Natural killer cell (primary cell): ENCODE data around the gene PSMD8. TPM values are rescaled to one million over a fixed set of nuclear protein-coding genes. Genes with fewer than 3 reads are reported as not detected.

ENCODE experiments used
- ATAC-seq, 3 donors: fragments of 150-1000 bp in 2 of 3; fragments of 200-7000 bp in 1 of 3; cut with Tn5 transposase; 1 replicate in 1 of 3; 2 replicates in 2 of 3; pipeline ENCODE4 v1.10.0; 2021; ENCODE audit warnings: mild to moderate bottlenecking in 2 of 3, moderate library complexity in 2 of 3
- DNase-seq, 2 donors: peaks; one replicate each; pipeline versions ENCODE4 v3.0.0 to v3.0.0-alpha.2; 2013 to 2021; ENCODE audit warnings: mixed read lengths in 1 of 2
- H3K27ac ChIP-seq: one replicate; pipeline ENCODE4 v1.5.1; 2013; ENCODE audit warnings: mild to moderate bottlenecking, low read length
- H3K27me3 ChIP-seq: one replicate; pipeline ENCODE4 v1.6.1; 2013; ENCODE audit warnings: low read length; ENCODE audit not compliant: control insufficient read depth, insufficient read depth
- H3K36me3 ChIP-seq: one replicate; pipeline ENCODE4 v1.6.1; 2013; ENCODE audit warnings: low read length; ENCODE audit not compliant: control insufficient read depth, insufficient read depth
- H3K4me1 ChIP-seq: one replicate; pipeline ENCODE4 v1.6.1; 2013; ENCODE audit warnings: low read length; ENCODE audit not compliant: control insufficient read depth, insufficient read depth
- H3K4me3 ChIP-seq: one replicate; pipeline ENCODE4 v1.5.1; 2013; ENCODE audit warnings: low read length
- H3K9me3 ChIP-seq: one replicate; pipeline ENCODE4 v1.6.1; 2013; ENCODE audit warnings: low read length; ENCODE audit not compliant: control insufficient read depth, insufficient read depth
- H3K27ac Mint-ChIP-seq, 2 donors: one replicate each; pipeline ENCODE4 v1.8.0; 2022; ENCODE audit warnings: mild to moderate bottlenecking in 2 of 2, mixed read lengths in 2 of 2, moderate library complexity in 1 of 2
- H3K27me3 Mint-ChIP-seq, 2 donors: one replicate each; pipeline ENCODE4 v1.8.0; 2022; ENCODE audit warnings: low read depth in 2 of 2, mixed read lengths in 2 of 2
- H3K36me3 Mint-ChIP-seq: one replicate; pipeline ENCODE4 v1.8.0; 2022; ENCODE audit warnings: mixed read lengths
- H3K4me1 Mint-ChIP-seq, 2 donors: one replicate each; pipeline ENCODE4 v1.8.0; 2022; ENCODE audit warnings: mixed read lengths in 2 of 2
- H3K4me3 Mint-ChIP-seq: one replicate; pipeline ENCODE4 v1.8.0; 2022; ENCODE audit warnings: mild to moderate bottlenecking, moderate library complexity, mixed read lengths
- H3K9me3 Mint-ChIP-seq, 2 donors: one replicate each; pipeline ENCODE4 v1.8.0; 2022; ENCODE audit warnings: mixed read lengths in 2 of 2
- WGBS: methylation state at CpG from one replicate; pipeline ENCODE4 v1.1.7; 2013; ENCODE audit warnings: missing lambda C conversion rate; ENCODE audit not compliant: insufficient coverage; 5-methylcytosine and 5-hydroxymethylcytosine counted together
- intact Hi-C: fragments of 100-400 bp; cut with micrococcal nuclease; formaldehyde crosslinking; loops from one replicate; pipeline ENCODE4 v1.14.2; 2022
- total RNA-seq, 4 donors: library from RNA; stranded (reverse); fragments of 120-200 nt in 1 of 4; gene quantifications; one replicate each; pipeline versions ENCODE4 v1.2.3 to v1.2.4, GENCODE V29; 2013 to 2022
- TF ChIP-seq, protein P1 (sequence below): fragments of 200-600 bp; IDR thresholded peaks from one replicate; pipeline ENCODE4 v1.8.0; 2022; ENCODE audit warnings: antibody characterized with exemption

PSMD8 gene
- total RNA-seq, 3 donors from 2014 or later (not counting 1 experiment from before 2014, with no cell fraction given) = 109 to 115 (median 109) TPM

DNA sequence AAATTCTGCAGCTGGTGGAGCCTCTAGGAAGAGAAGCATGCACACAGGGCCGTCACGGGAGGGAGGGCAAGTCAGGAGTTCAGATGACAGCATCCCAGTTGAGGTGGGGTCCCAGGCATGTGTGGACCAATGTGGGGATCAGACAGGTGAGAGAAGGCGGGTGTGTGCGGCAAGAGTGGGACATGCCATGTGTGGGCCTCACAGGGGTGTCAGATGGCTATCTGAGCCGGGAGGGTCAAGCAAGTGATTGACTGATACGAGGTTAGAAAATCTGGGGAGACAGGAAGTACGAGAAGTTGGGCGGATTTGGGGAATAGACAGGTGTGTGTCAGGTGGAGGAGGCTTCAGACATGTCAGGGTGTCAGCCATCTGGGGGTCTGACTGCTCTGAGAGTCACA is 42.8 kb downstream of the PSMD8 start:
- no peak for ATAC-seq
- Histone ChIP-seq H3K27me3 (no peaks in the 10 kb centered on the region), H3K4me3 (no peak overlapping the region), H3K27ac (peak overlapping the region; percentile 8), H3K4me1 (peaks cover 16% of the 10 kb centered on the region), H3K36me3 (no peaks in the 10 kb centered on the region), H3K9me3 (no peaks in the 10 kb centered on the region)
- H3K27me3 Mint-ChIP-seq = peaks cover 0 to 9% of the 10 kb centered on the region in 2 donors
- H3K4me3 Mint-ChIP-seq = peak overlapping the region; percentile 85
- no peaks in the 10 kb centered on the region for H3K36me3 Mint-ChIP-seq
- no peak for DNase-seq
- peaks cover 12 to 17% of the 10 kb centered on the region in 2 donors for H3K4me1 Mint-ChIP-seq
- peak overlapping the region; percentile 22 to 87 for H3K27ac Mint-ChIP-seq
- intact Hi-C loops = no loop called here
- H3K9me3 Mint-ChIP-seq = no peaks in the 10 kb centered on the region
- 85% methylated on average over 8 of the region's 8 CpGs for WGBS
- TF ChIP-seq, protein P1, sequence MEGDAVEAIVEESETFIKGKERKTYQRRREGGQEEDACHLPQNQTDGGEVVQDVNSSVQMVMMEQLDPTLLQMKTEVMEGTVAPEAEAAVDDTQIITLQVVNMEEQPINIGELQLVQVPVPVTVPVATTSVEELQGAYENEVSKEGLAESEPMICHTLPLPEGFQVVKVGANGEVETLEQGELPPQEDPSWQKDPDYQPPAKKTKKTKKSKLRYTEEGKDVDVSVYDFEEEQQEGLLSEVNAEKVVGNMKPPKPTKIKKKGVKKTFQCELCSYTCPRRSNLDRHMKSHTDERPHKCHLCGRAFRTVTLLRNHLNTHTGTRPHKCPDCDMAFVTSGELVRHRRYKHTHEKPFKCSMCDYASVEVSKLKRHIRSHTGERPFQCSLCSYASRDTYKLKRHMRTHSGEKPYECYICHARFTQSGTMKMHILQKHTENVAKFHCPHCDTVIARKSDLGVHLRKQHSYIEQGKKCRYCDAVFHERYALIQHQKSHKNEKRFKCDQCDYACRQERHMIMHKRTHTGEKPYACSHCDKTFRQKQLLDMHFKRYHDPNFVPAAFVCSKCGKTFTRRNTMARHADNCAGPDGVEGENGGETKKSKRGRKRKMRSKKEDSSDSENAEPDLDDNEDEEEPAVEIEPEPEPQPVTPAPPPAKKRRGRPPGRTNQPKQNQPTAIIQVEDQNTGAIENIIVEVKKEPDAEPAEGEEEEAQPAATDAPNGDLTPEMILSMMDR = no peak

DNA sequence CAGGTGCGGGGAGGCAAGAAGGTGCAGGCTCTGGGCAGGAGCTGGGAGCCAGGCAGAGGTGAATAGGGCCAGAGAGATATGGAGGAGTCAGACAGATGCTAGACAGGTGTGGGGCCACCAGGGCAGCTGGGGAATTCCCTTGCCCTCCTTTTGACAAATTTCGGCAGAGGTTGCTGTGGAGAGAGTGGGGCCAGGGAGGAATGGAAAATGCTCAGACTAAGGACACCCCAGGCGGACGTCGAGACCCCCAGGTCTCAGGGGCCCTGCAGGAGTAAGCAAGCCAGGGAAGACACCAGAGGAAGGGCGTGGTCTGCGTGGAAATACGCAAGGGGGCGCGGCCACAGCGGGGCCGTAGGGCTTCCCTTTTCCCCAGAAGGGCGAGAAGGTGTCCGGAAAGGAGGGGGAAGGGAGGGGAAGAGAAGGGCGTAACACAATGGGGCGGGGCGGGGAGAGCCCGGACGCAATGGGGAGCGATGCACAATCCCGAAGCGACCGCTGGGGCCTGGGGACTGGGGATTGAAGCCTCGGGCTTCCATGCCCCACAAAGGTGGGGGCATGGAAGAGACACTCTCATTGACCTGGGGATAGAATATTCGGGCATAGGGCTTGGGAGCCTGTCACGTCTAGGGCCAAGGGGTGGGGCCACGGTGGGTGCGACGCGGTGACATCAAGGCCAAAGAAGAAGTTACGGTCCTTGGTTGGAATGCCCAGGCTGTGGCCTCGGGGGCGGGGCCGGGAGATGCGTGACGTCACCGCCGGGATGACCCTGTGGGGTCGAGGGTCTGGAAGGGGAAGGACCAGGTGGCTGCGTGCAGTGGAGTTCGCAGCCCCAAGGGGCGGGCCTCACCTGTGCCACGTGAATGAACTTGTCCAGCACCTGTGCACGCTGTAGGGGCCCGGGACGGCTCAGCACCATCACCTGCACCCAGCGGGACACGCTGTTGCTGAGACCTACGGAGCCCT is 43.5 kb downstream of the PSMD8 start:
- intact Hi-C loops = no loop called here

GRCh38 chr19:38420935-38421334 is 46.6 kb downstream of the PSMD8 start:
- H3K4me3 Mint-ChIP-seq = no peak overlapping the region
- peaks cover 22% of the 10 kb centered on the region for H3K4me1 ChIP-seq
- ATAC-seq = no peak
- DNase-seq = no peak
- no peaks in the 10 kb centered on the region for H3K36me3 Mint-ChIP-seq
- intact Hi-C loops = no loop called here
- peaks cover 12 to 25% of the 10 kb centered on the region in 2 donors for H3K4me1 Mint-ChIP-seq
- 95% methylated on average over 9 of the region's 9 CpGs for WGBS
- H3K27ac ChIP-seq = no peak overlapping the region
- no peaks in the 10 kb centered on the region for H3K9me3 ChIP-seq
- H3K4me3 ChIP-seq = no peak overlapping the region
- no peak overlapping the region for H3K27ac Mint-ChIP-seq
- no peaks in the 10 kb centered on the region for H3K27me3 ChIP-seq
- no peaks in the 10 kb centered on the region for H3K36me3 ChIP-seq
- TF ChIP-seq, protein P1 = no peak
- H3K27me3 Mint-ChIP-seq = peaks cover 0 to 9% of the 10 kb centered on the region in 2 donors
- no peaks in the 10 kb centered on the region for H3K9me3 Mint-ChIP-seq

More for the DNA sequence above, 43.5 kb downstream of the PSMD8 start:
- TF ChIP-seq, protein P1 = no peak
- no peaks in the 10 kb centered on the region for H3K36me3 Mint-ChIP-seq
- H3K36me3 ChIP-seq = no peaks in the 10 kb centered on the region
- H3K4me3 ChIP-seq = peak overlapping the region; percentile 33
- peaks cover 0 to 9% of the 10 kb centered on the region in 2 donors for H3K27me3 Mint-ChIP-seq
- peaks cover 12 to 17% of the 10 kb centered on the region in 2 donors for H3K4me1 Mint-ChIP-seq
- H3K9me3 Mint-ChIP-seq = no peaks in the 10 kb centered on the region
- DNase-seq = peak in 1 of 2 donors; percentile 67
- H3K9me3 ChIP-seq = no peaks in the 10 kb centered on the region
- 21% methylated on average over 48 of the region's 49 CpGs for WGBS
- H3K27me3 ChIP-seq = no peaks in the 10 kb centered on the region
- ATAC-seq = peak; percentile 72 to 88 (median 73)
- peak overlapping the region; percentile 22 to 87 for H3K27ac Mint-ChIP-seq
- H3K4me3 Mint-ChIP-seq = peak overlapping the region; percentile 85
- H3K27ac ChIP-seq = peak overlapping the region; percentile 8
- H3K4me1 ChIP-seq = peaks cover 16% of the 10 kb centered on the region
